Stimulated activated CD4-positive, alpha-beta T cell treated with anti-CD3 and anti-CD28 coated beads, TNF-alpha, amount 100 ng/mL, for 4 hours (primary cell): ENCODE results near the gene KRTAP10-3.

Experiments
- DNase-seq, 3 experiments: peaks; one replicate each; pipeline ENCODE4 v3.0.0-alpha.2; 2020; ENCODE audit warnings: low read depth in 3 of 3

Gene KRTAP10-3

DNA sequence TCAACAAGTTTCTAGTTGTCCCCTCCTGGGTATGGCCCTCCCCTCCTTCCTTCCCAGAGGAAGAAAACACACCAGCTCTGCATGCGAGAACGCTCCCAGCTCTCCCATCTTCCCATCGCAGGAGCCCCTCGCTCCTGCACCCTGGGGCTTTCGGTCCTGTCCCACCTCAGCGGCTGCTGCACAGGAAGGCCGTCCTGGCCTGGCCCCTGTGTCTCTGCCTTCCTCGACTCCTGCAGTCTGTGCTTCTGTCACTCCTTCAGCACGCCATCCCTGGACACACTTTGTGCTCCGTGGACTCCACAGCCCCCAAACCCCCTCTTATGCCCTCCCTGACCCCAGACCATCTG is 41.8 kb downstream of the KRTAP10-3 start:
- no peak for DNase-seq

- no peak for DNase-seq
These were observed 42.3 kb downstream of the KRTAP10-3 start for GRCh38 chr21:44516342-44516741.

DNA sequence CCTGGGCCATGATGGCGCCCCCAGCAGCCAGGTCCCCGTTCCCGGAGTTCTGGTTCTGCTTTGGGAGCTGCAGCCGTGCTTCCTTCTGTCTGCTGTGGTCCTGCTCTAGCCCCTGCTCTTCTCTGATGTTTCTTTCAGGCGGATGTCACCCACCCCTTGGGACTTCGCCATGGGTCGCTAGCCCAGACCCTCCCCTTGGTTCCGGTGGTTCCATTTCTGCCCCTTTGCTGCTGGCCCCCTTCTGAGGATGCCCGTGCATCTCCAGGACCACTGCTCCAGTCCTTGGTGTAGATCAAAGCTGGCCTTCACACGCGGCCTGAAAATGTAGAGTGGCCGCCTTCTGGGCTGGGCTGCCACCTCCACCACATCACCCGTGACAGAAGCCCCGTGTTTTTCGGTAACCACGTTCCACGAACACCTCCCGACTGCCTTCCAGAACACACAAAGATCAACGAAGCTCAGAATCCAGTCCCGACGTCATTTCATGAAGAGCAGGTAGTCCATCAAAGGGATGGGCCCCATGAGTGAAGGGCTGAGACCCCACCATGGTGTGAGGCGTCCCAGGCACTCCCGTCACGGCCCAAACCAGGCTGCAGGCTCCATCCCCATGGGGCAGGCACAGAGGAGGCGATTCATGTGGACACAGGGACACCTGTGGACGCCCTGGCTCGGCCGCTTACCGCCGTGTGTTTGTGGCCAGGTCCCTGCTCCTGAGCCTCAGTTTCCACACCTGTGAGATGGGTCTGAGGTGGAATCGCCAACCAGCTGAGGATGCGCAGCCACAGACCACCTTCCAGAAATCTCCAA is 43.0 kb downstream of the KRTAP10-3 start:
- no peak for DNase-seq

- no peak for DNase-seq
These were observed 43.7 kb downstream of the KRTAP10-3 start for GRCh38 chr21:44514746-44515358.

DNA sequence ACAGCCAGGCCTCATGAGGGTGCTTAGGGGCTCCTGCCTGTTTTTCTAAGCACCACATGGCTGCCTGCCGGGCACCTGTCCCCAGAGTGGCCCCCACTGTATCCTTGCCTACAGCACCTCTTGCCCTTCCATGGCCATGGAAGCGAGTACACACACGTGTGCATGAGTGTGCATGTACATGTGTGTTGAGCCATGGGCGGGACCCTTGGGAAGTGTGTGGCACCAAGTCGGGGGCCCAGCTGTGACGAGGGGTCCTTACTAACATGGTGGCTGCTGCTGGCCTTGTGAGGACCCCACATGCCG is 44.4 kb downstream of the KRTAP10-3 start:
- DNase-seq: no peak

- DNase-seq: no peak
These were observed 45.0 kb downstream of the KRTAP10-3 start for GRCh38 chr21:44513389-44514217.

DNA sequence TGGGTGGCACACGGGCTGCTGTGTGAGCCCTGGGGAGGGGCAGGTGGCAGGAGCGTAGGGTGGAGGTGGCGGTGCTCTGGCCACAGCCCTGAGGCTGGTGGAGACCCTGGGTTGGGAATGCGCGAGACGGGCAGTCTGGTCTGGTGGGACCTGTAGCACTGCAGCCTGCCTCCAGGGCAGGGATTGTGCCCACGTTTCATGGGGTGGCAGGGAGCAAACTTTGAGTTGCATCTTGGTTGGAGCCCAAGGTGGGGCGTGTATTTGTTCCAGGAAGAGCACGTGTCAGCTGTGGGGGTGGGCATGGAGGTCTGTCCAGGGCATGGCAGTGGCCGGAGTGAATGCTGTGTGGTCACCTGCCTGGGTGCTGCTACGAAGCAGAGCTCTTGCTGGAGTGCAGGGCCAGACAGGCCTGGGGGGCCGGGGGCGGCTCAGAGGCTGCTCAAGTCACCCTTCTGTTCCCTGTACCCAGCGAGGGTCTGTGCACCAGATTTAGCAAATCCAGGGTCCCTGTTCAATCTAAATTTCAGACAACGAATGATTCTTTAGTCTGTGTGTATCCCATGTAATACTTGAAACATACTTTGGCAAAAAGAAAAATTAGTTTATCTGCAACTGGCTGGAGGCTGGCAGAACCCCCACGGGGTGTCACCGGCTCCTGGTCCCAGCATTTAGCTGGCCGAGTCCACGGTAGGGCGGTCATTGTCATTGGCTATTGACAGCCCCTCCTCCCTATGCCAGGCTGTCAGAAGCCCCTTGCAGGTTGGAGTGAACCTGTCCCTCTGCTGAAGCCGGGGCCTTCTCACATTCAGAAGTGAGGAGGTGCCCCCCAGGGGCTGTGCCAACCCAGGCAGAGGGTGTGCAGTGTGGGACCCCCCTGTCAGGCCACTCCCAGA is 45.9 kb downstream of the KRTAP10-3 start:
- no peak for DNase-seq

GRCh38 chr21:44511938-44512275 is 46.7 kb downstream of the KRTAP10-3 start:
- no peak for DNase-seq

GRCh38 chr21:44511219-44511937 is 47.2 kb downstream of the KRTAP10-3 start:
- DNase-seq: no peak

- peak; percentile 61 to 71 (median 65) for DNase-seq
These were observed 47.9 kb downstream of the KRTAP10-3 start for GRCh38 chr21:44510508-44511218.

- no peak for DNase-seq
These were observed 48.5 kb downstream of the KRTAP10-3 start for GRCh38 chr21:44510109-44510507.

GRCh38 chr21:44509539-44509938 is 49.1 kb downstream of the KRTAP10-3 start:
- DNase-seq: no peak

DNA sequence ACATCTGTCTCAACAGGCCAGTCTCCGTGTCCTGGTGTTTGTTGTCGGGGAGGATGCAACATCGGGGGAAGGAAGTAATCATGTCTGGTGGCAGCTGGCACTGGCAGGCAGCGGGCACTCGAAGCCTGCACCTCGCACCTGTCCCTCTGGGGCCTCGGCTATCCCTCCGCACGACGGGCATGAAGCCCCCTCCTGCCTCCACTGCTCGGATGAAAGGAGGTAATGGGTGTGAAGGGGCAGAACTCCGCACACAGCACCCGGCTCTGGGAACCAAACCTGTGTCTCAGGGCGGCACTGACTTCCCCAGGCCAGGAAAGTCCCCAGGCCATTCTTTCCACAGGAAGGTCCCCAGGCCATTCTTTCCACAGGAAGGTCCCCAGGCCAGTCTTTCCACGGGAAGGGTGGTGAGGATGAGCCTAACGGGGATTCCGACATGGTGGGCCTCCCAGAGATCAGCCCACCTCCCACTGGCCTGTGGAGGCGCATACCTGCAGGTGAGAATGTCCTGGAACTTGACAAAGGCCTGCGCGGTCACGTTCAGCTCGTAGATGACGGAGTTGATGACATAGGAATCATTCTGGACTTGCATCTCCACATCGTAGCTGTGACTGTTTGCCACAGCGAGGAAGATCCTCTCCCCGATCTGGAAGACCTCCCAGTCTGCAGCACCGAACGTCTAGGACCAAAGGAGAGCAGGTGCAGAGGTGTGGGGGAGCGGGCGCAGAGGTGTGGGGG is 49.7 kb downstream of the KRTAP10-3 start:
- DNase-seq: no peak

GRCh38 chr21:44508426-44508710 is 50.2 kb downstream of the KRTAP10-3 start:
- no peak for DNase-seq
